LNCAP (cell line): ENCODE measurements around the gene GM2A.

Experiments used
- TF ChIP-seq, protein P1 (sequence below): fragments of 450-650 bp; IDR thresholded peaks from 2 replicates; pipeline ENCODE4 v1.5.1; 2017; ENCODE audit warnings: mild to moderate bottlenecking

The GM2A gene

DNA sequence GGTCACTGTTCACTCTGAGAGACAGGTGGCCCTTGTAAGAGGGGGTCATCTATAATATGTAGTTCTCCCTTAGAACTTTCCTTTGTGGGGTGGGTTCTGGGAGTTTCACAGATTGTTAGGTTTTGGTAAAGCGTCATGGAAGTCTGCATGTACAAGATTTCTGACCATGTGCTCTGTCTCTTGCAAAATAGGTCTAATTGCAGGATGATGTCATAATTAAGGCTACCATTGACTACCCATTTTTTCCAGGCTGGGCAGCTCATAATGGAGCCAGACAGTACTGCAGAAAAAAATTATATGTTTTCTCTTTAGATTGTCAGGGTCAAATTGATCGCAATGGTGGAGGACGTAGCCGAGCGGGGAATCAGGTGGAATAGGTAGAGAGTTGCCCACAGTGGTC is 3.7 kb upstream of the GM2A start:
- TF ChIP-seq, protein P1, sequence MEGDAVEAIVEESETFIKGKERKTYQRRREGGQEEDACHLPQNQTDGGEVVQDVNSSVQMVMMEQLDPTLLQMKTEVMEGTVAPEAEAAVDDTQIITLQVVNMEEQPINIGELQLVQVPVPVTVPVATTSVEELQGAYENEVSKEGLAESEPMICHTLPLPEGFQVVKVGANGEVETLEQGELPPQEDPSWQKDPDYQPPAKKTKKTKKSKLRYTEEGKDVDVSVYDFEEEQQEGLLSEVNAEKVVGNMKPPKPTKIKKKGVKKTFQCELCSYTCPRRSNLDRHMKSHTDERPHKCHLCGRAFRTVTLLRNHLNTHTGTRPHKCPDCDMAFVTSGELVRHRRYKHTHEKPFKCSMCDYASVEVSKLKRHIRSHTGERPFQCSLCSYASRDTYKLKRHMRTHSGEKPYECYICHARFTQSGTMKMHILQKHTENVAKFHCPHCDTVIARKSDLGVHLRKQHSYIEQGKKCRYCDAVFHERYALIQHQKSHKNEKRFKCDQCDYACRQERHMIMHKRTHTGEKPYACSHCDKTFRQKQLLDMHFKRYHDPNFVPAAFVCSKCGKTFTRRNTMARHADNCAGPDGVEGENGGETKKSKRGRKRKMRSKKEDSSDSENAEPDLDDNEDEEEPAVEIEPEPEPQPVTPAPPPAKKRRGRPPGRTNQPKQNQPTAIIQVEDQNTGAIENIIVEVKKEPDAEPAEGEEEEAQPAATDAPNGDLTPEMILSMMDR: no peak

DNA sequence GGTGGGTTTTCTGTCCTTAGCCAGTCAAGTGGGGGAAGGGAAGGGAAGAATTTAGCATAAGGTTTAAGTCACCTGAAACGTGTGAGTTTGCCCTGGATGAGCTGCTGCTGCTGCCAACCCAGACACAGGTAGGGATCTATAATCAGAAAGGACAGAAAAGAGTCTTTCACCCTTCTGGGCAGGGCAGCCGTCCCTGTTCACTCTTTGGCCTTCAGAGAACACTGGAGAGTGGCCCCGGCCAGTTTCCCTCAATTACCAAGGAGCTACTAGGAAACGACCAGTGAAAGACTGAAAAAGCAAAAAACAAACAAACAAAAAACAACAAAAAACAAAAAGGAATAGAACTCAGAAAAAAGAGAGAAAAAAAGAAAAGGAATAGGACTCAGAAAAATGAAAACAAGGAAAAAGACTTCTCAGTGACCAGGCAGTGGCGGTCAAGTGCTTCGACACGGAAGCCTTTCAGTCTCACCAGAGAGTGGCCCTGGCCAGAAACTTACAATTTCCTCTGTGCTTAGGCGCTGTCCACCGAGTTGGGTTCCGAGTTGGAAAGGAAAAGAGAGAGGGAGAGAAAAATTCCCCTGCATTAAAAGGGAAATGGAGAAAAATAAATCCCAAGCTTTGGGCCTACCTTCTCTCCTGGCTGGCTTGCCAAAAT is 2.5 kb upstream of the GM2A start:
- TF ChIP-seq, protein P1: no peak

DNA sequence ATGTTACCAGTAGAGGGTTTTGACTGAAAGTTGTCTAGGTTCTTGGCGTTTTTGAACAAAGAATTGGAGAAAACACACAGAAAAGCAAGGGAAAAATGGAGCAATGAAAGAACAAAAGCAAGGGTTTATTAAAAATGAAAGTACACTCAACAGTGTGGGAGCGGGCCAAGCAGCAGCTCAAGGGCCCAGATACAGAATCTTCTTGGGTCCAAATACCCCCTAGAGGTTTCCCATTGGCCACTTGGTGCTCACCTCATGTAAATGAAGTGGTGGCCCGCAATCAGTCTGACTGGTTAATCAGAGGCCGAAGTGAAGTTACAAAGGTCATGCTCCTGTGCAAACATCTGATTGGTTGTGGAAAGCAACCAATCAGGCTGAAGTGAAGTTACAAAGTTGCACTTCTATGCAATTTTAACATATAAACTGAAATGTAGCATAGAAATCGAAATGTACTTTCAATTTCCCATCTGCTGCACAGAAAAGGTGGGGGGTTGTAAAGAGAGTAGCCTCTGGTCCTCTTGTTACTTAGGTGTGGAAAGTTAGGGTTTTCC is 1.9 kb upstream of the GM2A start:
- TF ChIP-seq, protein P1: no peak

DNA sequence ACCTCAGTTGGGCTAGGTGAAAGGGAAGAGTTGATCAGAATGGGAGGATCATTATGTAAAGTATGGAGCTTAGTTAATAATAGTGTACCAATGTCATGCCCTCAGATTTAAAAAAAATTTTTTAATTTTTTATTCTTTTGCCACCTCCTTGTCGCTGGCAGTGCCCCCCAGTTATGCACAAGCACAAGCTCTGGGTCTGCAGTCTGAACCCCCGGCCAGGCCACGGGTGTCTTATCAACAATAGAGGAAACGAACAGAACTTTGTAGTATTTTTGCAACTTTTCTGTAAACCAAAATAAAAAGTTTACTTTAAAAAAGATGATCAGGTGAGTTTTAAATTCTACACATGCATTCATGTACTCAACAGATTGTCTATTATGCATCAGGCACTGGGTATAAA is 1.4 kb upstream of the GM2A start:
- TF ChIP-seq, protein P1: no peak

DNA sequence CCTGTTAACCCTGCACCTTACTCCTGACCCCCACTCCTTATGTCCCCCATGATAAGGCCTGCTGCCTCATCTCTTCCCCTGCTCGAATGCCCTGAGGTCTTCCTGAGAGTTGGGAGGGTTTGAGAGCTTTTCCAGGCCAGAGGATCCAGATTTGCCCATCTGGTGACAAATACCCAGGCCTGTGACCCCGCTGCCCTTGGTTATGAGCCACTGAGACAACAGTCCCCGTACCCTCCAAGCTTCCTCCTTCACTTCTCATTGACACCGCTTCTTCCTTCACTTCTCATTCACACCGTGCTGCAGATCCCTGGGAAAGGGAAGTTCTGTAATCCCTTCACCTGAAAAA is 593 bp downstream of the GM2A start:
- TF ChIP-seq, protein P1: no peak

DNA sequence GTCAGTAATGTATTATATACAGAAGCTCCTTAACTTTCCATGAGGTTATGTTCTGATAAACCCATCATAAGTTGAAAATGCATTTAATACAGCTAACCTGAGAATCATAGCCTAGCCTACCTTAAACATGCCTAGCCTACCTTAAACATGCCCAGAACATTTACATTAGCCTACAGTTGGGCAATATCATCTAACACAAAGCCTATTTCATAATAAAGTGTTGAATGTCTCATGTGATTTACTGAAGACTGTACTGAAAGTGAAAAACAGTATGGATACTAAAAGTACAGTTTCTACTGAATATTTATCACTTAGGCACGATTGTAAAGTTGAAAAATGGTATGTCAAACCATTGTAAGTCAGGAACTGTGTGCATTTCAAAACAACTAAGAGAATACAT is 1.6 kb downstream of the GM2A start:
- TF ChIP-seq, protein P1: no peak

DNA sequence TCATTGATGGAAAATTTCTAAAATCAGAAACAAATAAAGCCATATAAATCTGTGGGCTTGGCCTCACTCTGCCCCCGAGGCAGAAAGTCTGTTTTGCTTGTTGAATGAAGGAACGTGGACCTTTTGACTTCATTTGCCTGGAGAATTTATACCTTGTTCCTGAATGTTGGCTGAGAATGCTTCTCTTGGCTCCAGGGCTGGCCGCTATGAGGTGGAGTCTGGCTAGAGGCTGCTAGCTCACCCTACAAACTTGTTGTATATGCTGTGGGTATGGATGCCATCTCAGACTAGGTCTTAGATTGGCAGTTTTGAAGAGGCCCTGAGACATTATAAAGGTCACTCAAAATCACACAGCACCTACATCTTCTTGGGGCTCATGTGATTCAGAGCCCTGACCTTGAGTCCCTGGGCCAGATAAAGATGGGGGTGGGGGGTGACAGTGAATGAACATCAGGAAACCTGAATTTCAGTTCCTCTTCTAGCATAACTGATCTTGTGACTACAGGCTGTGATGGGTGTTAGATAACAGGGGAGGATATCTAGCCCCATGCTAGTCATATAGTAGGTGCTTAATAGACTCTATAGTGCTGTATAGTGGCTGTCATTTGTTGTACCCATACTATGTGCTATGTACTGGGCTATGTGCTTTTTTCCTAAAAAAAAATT is 2.8 kb downstream of the GM2A start:
- TF ChIP-seq, protein P1: no peak
